Measurements from ENCODE around the gene GAS7.
"Not testable (repeated sequence)": the region's sequence is repeated elsewhere in the genome, so short reads cannot be mapped to it uniquely, and the experiment has no call there.

Gene GAS7

DNA sequence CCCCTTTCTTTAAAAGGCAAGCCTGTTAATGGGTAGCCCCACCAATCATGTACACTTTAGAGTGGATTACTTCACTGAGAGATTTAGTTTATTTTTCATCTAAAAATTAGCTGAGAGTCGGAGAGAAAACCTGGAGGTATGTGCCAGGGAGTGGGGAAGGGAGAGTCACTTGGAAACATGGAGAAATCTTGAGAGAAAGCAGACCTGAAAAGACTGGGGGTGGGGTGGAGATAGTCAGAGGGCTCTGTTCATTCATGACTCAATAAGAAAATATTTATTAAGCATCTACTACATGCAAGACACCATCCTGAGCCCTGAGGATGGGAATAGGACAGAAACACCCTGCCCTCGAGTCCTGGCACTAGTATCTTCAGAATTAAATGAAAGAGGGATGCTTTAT, 265.9 kb downstream of the GAS7 start:
- DNase-seq: no peak

DNA sequence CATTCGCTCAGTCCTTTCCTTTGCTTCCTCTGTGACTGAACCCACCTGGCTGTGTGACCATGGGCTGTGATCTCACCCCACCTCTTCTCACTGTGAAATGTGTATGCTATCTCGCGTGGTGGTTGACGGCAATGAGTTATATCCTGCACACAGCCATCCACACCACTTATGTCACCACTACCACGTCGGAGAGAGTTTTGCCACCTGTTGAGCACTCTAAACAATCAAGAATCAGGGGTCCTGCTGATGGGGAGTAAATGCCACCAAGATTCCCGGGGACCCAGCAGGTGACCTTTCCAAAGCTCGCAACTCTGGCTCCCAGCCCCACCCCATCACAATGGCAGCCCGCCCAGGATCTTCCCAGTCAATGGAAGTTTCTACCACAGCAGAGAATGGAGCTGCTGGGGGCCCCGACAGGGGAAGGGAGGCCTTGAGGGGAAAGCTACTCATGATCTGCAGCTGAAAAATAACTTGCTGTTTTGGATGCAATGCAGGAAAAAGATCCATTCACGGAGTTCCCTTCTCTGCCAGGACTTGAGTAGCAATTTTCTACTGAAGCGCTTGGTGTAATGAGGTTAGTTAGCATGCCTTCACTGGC, 267.2 kb downstream of the GAS7 start:
- no peak for DNase-seq

DNA sequence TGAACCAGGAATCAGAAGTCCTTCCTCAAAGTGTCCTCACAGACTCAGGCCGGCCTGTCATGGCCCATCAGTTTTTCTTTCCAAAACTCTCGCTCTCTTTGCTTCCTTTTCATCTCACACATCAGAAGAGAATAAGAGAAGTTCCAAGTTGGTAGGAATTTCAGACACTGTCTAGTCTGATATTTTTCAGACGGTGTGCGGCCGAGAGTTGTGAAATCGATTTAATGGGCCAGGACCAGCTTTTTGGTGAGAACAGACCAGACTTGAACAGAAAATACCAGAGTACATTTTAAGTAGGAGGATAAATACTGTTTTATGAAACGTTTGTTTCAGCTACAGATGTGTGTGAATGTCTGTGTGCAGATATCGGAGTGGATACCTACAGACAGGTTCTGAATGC, 268.5 kb downstream of the GAS7 start:
- DNase-seq: no peak

DNA sequence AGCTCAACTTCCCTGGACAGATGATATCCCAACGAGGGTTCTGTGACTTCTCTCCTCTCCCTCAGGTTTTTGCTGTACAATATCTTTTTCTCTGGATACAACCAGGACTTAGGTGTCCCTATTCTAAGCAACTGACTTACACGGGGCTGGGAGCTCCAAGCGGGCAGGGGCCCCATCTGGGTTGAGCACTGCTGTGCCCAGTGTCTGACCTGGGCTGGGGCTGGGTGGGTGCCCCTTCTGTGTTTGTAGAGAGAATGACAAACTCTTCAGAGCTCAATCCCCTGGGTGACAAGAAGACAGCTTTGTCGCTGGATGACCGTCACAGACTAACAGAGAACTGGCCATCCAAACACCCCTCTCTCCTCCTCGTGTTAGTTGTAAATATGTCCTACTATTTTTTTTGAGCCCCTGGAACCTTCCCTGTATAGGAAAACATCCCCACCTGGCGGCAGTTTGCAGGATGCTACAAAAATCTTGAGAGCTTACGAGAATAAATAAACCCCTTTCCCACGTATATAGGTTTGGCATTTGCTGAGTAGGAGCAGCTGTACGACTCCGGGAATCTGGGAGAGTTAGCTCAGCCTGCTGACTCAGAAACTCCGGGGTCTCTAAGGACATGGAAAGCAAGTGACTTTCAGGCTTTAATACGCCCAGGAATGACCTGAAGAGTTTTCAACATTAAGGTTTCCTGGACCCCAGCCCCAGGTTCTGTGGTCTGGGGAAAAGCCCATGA, 269.6 kb downstream of the GAS7 start:
- peak; percentile 46 for DNase-seq

DNA sequence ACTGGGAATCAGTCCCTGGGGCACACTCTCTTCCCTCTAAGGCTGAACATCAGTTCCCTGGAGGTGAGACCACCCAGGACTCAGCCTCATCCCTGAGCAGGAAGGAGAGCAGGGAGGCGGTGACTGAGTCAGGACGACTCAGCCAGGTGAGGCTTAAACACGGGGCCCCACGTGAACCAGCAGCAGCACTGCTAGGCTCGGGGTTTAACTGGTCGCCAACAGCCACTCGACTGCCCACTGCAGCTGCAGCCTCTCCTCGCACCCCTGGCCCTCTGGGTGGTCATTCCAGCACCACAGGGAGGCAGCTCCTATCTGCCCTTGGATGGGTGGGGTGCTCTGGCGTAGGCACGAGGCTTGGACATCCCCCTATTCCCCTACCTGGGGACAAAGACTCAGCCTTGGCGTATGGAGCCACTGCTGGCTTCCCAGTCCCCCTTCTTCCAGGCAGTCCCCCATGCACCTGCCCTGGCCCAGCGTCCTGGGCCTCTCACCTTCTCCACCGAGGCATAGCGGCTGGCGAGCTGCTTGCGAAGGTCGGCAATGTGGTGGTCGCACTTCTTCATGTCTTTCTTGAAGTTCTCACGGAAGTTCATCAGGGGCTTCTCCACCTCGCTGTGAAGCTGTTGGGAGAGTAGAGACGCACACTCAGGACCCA, 272.1 kb downstream of the GAS7 start:
- DNase-seq: no peak

DNA sequence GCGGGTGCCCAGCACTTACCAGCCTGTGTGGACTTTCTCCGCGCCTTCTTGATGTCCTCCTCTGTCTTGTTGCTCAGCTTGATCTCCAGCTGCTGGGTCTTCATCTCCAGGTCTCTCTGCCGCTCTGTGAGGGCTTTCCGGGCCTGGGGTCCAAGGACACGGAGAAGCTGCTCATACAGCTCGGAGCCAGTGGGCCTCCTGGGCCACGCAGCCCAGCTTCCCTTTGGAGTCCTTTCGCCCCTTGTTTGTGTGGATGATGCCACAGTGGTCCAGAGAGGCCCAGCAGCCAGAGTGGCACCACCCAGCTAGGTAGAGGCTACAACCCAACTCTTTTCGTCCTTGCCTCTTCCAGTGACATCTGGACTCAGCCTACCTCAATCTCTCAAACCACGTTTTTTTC, 272.9 kb downstream of the GAS7 start:
- no peak for DNase-seq

DNA sequence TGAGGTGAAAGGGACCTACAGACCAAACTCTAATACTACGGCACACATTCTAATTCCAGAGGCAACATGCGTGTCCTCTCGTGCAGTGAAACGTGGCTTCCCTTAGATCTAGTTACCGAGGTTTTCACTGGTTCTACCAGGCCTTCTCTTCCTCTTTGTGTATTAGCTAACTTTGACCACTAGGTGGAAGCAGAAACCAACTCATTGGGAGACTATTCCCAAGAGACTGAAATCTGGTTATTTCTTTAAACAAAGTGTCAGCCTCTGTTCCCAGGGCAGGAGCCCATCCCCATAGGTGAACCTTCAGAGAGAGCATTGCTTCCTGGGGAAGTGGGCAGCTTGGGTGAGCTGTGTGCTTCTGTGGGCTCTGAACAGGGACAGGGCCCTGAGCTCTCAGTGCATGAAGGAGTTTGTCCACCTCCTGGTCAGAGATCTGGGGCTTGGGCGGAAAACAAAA, 273.6 kb downstream of the GAS7 start:
- DNase-seq: peak; percentile 85

DNA sequence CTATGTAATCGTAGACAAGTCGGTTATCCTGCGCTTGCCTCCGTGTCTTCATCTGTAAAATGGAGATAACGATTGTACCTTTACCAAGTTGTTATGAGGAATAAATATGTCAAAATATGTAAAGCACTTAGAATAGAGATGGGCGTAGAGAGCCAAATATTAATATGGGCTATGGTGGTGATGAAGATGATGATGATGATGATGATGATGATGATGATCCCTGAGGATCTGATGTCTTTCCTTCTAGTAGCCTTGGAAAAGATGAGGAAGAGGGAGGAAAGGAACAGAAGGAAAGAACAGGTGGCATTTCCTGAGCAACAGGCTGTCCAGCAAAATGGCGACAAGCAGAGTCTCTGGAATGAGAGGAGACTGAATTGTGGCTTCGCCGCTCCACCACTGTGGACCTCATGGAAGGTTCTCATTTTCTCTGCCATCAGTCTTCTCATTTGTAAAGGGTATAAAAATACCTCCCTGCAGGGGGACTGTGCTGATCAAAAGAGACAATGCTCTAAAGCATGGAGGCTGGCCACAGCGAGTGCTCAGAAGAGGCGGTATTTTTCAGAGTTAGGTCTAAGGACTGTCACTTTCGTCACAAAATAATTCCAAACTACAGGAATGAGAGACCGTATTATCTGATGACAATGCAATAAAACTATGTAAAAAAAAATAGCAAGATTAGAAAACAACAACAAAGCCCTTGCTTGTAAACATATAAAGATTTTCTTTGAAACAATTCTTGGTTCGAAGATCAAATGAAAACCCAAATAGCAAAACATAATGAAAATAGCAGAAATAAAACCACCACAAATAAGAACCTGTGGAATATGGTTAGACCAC, 276.2 kb downstream of the GAS7 start:
- DNase-seq: no peak

DNA sequence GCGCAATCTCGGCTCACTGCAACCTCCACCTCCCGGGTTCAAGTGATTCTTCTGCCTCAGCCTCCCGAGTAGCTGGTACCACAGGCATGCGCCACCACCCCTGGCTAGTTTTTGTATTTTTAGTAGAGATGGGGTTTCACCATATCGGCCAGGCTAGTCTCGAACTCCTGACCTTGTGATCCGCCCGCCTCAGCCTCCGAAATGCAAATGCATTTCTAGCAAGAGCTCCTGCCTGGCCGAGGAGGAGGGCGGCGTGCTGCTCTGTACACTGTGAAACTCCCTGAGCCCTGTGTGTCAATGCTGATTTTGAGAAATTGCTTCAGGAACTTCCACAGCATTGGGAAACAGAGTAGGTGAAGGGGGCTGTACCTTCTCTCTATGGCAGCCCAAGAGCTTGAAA, 277.2 kb downstream of the GAS7 start:
- DNase-seq: not testable (repeated sequence)

DNA sequence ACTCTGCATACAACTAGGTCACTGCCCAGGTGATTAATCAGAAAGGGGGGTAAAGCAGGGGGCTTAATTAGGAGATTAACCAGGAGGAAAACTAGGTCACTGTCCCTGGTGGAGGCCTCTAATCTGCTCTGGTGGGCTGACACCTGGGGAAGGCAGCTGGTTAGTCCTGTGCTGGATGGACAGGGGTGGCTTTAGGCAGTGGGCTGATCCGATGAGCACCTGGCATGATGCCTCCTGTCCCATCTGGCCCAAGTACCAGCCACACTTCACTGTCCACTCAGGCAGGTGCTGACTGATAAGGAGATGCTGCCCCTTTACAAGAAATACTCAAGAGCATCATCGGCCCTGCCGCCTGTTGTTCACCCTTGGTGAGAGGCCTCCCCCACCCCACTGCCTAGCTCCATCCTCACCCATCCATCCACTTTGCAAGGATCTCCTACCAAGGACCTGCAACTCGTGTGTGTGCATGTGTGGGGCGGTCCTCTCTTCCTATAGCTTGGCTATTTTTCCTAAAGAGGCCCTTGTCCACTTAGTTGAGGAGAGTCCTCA, 279.5 kb downstream of the GAS7 start:
- DNase-seq: no peak

DNA sequence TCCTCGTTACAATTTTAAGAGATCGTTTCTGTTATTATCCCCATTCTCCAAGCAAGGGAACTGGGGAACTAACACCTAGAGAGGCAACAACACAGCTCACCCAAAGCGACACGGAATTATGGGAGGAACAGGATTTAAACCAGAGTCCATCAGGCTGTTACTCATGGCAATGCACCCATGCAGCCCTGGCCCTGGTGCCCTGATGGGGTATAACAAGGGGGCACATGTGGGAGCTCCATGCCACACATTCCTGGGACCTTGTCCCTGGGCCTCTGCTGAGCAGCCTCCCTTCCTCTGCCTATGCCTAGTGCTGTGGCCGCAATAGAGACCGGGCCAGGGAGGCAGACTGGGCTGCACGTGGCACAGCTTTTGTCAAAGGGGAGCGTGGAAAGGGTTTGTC, 280.1 kb downstream of the GAS7 start:
- DNase-seq: no peak

DNA sequence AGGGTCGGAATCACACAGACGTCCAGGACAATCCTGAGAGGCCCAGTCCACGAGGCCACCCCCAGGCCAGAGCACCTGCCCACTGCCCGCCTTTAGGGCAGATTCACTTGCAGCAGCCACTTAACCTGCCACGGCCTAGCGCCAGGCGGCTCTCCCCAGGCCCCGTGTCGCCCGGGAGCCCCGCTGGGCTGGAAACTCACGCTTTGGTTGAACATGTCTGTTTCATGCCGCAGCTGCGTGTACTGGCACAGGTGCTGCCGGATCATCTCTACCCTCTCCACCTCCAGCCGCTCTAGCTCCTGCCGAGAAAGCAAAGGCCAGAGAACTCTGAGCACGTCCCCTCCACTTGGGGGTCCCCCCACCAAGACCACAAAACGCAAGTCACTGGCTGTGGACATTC, 280.6 kb downstream of the GAS7 start:
- DNase-seq: no peak

DNA sequence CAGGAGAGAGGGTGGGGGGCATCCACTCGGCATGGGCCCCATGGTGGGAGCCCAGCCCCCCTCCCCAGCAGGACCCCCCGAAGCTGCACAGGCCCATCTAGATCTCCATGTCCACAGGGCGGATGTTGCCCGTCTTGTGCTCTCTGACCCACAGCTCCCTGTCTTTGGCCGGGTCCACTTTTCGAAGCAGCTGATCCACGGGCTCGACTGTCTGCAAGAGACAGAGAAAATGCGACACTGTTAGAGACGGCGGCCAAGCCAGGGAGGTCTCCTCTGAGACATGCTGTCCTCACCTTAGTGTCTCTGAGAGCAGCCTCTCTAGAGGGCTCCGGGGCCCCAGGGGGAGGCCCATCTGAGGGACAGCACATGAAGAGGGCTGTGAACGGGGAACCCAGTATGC, 281.3 kb downstream of the GAS7 start:
- DNase-seq: no peak

DNA sequence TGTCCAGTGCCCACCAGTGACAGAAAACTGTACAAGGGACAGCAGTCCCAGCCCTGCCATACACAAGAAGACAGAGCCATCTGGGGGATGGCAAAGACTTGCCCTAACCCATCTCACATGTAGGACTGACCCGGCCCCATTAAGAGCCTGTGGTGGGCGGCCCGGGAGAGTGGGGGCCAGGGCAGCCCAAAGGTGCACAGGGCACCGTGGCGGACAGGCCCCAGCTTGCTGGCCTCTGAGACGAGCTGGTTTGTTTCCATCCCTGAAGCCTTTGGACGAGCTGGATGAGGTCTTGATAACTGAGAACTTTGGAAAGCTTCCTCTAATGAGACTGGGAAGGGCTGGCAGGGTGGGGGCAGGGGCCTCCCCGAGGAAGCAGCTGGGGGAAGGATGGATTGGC, 282.3 kb downstream of the GAS7 start:
- no peak for DNase-seq

DNA sequence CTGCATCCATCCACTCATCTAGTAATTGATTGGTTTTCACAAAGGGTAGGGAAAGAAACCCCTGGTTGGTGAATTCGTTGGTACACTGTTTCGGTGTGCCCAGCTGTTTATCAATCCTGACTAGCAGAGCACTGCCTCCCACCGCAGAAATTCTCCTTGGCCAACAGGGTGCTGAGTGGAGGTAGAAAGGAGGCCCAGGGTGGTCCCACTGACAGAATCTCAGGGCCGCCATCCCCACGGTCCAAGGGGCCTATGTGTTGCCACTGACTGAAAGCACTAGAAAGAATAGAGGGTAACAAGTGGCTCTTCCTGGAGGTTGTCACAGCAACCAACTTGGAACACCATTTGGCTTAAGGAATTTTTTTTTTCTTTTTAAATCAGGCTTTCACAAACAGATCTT, 284.9 kb downstream of the GAS7 start:
- no peak for DNase-seq

DNA sequence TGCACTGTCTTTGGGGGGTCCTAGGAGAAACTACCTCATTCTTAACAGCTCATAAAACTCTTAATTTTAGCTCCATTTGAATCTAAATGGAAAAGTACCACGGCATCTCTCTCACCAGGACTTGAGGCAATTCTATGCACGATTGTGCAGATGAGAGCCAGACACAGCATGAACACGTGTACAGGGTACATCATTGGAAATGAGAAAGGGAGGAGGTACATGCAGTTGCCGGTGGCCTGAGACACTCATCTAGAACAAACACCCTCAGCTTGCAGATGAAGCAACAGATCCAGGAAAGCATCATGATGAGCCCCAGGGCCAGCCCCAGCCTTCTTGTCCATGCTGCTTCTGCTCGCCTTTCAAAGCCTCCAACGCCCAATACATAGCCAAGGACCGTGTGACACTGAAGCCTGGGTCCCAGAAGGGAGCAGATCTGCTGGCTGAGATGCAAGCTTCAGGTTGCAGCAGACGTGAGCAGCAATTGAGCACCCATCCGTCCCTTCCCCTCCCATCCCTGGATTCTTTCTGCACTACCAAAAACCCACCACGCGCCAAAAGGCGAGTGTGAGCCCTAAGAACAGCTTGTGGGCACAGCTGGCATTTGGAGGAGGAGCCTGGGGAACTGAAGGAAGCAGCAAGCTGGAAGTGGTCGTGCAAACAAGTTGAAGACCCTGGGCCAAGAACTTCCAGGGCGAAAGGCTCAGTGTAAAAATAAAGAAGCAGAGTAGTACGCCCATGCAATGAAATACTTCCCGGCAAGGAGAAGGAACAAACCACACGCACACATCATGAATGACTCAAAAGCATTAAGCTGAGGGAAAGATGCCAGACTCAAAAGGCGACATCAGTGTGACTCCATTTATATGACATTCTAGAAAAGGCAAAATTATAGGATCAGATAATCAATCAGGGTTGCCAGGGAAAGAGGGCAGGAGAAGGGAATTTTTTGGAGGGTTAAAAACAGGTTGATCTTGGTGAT, 286.0 kb downstream of the GAS7 start:
- no peak for DNase-seq

DNA sequence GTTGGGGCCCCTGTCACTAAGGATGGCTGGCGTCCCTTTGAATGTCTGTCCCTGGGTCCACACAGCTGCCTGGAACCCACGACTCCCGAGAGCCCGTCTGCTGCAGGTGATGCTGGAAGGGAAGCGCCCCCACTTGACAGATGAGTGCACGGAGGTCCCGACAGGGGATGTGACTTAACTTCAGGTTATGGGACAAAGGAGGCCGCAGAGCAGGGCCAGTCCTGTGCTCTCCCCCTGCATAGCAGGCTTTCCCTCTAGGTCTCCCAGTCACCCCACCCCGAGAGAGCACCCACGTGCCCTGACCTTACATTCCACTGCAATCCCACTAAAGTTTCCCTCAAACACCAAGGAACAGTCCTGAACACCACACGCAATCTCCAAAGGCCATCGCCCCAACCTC, 287.3 kb downstream of the GAS7 start:
- DNase-seq: no peak

DNA sequence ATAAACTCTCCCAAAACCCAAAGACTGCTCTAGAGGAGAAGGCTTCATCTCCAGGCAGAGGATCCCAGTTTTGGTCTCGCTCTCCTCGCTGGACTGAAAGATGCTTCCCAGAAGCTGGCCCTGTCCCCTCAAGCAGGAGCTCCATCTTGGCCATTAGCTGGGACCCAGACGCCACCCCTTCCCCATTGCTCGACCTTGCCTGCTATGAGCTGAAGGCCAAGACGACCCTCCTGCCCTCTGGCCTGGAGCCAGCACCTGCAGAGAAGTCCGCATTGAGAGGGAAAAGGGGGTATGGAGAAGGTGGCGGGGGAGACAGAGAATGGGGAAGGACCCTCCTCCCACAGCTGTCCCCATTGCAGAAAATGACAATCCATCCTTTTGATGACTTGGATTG, 289.8 kb downstream of the GAS7 start:
- DNase-seq: no peak

DNA sequence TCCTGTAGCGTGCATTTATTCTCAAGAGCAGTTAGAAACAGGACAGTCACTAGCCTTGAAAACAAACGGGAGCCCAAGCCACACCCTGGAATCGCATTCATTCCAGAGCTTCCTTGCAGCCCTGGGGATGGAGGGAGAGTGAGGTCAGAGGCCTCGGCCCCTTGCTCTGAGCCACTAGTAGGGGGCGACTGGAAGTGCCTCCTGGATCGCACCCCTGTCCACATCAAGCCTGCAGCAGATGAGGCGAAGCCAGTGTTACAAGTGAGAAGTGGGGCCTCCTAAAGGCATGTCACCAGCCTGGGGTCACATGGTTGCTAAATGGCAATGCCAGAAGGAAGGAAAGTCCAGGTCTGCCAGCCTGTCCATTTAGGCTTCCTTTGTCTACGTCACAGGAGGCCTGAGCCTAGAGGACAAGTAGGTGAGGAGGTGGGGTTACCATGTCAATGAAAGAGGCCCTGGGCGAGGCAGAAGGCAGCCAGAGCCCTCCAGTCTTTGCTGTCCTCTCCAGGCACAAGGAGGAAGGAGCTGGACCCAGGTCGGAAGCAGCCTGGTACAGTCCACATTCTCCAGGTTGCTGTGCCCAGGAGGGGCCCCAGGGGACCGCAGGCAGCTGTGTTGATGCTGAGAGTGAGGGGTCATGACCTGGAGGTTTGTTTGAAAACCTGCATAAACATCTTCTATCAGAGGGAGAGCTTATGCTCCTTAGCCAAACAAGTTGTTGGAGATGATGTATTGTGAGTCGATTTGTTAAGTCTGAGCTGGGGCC, 290.3 kb downstream of the GAS7 start:
- DNase-seq: no peak

DNA sequence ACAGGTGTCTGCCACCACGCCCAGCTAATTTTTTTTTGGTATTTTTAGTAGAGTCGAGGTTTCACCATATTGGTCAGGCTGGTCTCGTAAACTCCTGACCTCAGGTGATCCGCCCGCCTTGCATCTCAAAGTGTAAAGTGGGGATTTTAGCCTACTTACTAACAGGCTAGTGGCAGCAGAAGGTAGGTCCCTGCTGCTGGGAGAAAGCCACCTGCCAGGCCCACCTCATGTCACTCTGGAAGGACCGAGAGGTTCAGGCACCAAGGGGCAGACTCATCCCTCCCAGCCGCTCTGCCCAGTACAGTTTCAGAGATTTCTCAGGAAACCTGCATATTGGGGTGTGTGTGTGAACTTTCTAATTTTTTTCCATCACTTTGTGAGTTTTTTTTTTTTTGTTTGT, 291.3 kb downstream of the GAS7 start:
- DNase-seq: no peak

DNA sequence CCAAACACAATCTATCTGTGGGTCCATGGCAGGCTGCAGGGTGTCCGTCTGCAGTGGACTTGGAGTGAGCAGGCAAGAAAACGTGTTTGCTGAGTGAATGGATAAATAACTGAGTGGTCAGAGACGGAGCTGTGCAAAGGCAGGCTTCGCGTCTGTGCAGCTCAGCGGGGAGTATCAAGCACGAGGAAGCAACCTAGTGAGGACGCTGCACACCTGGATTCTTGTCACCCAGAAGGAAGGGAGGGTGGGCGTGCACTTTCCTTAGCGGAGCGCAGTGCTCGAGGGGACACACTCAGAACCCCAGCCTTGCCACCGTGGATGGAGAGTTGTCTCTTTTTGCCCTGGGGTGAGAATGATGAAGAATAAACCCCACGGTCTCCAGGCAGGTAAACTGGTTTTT, 291.8 kb downstream of the GAS7 start:
- DNase-seq: no peak

All from hematopoietic multipotent progenitor cell treated with erythropoietin and hydrocortisone succinate and interleukin-3 and kit ligand, for 4 days (in vitro differentiated cells).